Body of pancreas (tissue), 4 donors: Measurements from ENCODE around the gene GRIP2.

Experiments used
- CTCF ChIP-seq, 7 experiments: fragments of 450-650 bp in 4 of 7; fragments of 200-600 bp in 3 of 7; sonication (generic) in 3 of 7; IDR thresholded peaks; one replicate each; pipeline ENCODE4 v1.5.1; 2016 to 2019; ENCODE audit warnings: antibody characterized with exemption in 7 of 7
- POLR2A ChIP-seq, 3 donors: fragments of 450-650 bp; IDR thresholded peaks; one replicate each; pipeline ENCODE4 v1.6.1; 2016; ENCODE audit warnings: antibody characterized with exemption in 3 of 3, mild to moderate bottlenecking in 2 of 3

DNA sequence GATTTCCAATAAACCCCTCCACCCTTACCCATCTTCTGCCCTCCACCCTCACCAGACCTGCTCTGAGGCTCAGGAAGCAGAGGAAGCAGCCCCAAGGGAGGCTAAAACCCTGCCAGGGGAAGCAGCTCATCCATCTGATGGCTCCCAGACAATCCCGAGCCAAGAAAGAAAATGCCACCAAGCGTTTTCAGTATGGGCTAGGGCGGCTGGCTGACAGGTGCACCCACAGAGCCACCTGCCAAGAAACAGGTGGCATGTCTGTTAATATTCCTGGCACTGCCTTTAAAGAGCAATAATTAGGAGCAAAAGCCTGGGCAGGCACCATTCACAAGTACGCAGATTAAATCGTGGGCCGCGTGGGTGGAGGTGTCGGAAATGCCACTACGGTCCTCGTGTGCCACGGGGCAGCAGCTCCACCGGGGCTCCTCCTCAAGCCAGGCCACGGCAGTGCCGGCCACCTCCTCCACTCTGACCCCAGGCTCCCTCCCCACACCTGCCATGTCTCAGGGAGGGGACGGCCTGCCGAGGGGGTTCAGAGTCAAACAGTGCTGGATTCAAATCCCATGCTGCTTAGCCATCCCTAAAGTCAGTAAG is 23.9 kb upstream of the GRIP2 start:
- TF ChIP-seq CTCF (IDR thresholded peaks at IDR 0.05) (no peak), POLR2A (IDR thresholded peaks at IDR 0.05) (no peak)
